ENCODE measurements around the gene DENND1A.

- no peak for TF ChIP-seq EZH2phosphoT487 (IDR thresholded peaks at IDR 0.05; ENCODE audit: borderline replicate concordance, low read length)
- TF ChIP-seq, protein P1, sequence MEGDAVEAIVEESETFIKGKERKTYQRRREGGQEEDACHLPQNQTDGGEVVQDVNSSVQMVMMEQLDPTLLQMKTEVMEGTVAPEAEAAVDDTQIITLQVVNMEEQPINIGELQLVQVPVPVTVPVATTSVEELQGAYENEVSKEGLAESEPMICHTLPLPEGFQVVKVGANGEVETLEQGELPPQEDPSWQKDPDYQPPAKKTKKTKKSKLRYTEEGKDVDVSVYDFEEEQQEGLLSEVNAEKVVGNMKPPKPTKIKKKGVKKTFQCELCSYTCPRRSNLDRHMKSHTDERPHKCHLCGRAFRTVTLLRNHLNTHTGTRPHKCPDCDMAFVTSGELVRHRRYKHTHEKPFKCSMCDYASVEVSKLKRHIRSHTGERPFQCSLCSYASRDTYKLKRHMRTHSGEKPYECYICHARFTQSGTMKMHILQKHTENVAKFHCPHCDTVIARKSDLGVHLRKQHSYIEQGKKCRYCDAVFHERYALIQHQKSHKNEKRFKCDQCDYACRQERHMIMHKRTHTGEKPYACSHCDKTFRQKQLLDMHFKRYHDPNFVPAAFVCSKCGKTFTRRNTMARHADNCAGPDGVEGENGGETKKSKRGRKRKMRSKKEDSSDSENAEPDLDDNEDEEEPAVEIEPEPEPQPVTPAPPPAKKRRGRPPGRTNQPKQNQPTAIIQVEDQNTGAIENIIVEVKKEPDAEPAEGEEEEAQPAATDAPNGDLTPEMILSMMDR (conservative IDR thresholded peaks at IDR 0.05; ENCODE audit: low read depth, low read length), result no peak
These were observed 484.8 kb downstream of the DENND1A start for GRCh38 chr9:123445116-123445515.

Data from PC-3 (cell line).